ENCODE data around the gene CACYBP.

DNA sequence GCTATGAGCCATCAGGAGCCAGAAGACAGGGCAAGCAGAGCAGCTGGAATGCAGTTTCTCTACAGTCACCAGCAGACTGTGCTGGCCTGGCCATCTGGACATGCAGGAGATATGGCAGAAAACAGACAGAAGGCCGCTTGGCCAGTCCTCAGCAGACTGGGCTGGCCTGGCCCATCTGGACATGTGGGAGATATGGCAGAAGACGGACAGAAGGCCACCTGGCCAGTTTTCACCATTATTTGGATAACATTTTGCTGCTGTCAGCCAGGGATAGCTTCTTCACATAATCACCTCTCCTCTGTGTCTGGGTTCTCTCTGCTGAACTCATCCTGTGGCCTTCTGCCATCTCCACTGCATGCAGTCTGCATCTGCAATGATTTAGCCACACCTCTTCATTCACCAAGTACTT is 25.0 kb upstream of the CACYBP start:
- TF ChIP-seq, protein P1, sequence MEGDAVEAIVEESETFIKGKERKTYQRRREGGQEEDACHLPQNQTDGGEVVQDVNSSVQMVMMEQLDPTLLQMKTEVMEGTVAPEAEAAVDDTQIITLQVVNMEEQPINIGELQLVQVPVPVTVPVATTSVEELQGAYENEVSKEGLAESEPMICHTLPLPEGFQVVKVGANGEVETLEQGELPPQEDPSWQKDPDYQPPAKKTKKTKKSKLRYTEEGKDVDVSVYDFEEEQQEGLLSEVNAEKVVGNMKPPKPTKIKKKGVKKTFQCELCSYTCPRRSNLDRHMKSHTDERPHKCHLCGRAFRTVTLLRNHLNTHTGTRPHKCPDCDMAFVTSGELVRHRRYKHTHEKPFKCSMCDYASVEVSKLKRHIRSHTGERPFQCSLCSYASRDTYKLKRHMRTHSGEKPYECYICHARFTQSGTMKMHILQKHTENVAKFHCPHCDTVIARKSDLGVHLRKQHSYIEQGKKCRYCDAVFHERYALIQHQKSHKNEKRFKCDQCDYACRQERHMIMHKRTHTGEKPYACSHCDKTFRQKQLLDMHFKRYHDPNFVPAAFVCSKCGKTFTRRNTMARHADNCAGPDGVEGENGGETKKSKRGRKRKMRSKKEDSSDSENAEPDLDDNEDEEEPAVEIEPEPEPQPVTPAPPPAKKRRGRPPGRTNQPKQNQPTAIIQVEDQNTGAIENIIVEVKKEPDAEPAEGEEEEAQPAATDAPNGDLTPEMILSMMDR (IDR thresholded peaks at IDR 0.05), result no peak
- TF ChIP-seq EP300 (IDR thresholded peaks at IDR 0.05), result no peak
- no peak for TF ChIP-seq POLR2A (IDR thresholded peaks at IDR 0.05)
- TF ChIP-seq POLR2AphosphoS5 (IDR thresholded peaks at IDR 0.05), result peak in 2 of 4 donors; percentile 10 to 15
